ENCODE data around the gene URI1.

The URI1 gene

DNA sequence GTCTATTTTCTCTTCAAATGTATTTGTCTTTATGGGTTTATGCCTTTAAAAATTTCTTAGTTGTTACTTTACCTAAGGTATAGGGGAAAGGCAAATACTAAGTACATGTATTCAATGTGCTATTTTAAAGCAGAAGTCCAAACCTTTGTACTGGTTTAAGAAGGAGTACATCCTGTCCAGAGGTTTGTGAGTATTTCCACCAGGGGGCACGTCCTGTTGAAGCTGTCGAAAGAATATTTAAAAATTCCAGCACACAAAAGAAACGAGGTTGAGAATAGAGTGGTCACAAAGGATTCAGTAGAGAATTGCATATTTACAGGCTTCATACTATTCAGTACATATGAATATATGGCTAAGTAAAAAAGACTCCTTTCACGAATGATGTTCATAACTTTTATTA, 59.8 kb downstream of the URI1 start:
- TF ChIP-seq, protein P1, sequence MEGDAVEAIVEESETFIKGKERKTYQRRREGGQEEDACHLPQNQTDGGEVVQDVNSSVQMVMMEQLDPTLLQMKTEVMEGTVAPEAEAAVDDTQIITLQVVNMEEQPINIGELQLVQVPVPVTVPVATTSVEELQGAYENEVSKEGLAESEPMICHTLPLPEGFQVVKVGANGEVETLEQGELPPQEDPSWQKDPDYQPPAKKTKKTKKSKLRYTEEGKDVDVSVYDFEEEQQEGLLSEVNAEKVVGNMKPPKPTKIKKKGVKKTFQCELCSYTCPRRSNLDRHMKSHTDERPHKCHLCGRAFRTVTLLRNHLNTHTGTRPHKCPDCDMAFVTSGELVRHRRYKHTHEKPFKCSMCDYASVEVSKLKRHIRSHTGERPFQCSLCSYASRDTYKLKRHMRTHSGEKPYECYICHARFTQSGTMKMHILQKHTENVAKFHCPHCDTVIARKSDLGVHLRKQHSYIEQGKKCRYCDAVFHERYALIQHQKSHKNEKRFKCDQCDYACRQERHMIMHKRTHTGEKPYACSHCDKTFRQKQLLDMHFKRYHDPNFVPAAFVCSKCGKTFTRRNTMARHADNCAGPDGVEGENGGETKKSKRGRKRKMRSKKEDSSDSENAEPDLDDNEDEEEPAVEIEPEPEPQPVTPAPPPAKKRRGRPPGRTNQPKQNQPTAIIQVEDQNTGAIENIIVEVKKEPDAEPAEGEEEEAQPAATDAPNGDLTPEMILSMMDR (IDR thresholded peaks at IDR 0.05): no peak

DNA sequence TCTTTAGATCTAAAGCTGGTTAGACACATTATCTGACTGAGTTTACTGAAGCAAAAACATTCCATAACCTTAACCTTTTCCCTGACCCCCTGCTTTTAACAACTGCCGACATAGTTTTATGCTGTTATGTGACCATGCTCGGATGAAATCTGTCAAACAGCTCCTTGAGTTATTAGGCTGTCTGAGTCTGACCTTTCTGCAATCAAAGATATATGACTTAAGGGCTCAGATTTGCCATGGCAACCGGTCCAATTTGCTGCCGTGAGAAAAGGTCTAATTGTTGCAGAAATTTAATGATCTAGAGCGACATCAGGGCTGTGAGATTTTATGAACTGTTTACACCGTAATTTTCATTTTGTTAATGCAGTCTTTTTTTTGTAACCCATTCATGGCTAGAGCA, 61.8 kb downstream of the URI1 start:
- TF ChIP-seq, protein P1 (IDR thresholded peaks at IDR 0.05): no peak

DNA sequence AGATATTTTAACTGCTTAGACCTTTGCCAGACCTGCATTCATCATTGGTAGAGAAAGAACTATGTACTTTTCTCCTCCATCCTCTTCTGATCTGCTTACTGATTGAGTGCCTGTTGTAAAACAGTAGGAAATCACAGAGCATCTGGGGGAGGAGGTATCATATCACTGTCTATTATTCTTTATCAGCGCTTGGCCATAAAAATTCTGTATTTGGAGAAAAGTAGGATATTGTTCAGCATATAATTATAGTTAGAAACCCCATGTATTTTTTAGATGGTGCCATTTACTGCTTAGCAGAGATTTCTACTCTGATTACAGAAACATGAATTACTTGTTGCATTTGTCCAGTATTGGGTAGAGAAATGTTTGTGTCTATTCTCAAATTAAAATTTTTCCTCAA, 62.4 kb downstream of the URI1 start:
- TF ChIP-seq, protein P1 (IDR thresholded peaks at IDR 0.05): no peak

DNA sequence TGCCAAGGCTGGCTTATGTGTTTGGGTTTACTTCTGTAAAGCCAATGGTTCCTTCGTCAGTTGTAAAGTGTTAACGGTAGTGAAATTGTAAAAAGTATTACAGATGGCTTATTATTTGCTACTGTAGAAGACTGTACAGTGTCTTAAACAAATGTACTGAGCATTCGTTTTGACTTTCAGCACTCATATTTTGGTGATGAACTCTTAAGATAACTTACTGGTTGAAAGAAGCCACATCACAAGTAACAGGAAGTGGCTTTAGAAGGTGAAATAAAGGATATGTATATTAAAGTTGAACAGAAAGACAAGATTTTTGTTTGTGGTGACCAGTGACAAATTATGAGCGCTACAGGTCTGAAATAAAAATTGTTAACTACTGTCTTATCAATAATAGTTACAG, 64.2 kb downstream of the URI1 start:
- TF ChIP-seq, protein P1 (IDR thresholded peaks at IDR 0.05): no peak

DNA sequence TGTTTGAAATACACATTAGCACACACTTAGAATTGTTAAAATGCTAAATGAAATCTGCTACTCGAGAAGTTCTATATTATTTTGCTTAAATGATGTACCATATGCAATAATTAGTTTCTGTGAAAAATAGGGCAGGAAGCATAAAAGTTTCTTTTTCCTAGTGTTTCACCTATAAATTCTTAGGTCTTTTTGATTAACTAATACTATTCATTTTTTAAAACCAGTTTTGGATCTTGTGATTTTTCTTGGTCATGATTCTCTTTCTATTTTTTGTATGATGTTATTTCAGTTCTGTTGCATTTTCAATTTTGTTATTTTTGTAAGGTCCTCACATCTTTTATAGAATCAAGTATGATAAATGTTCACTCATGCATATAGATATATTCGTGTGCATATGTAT, 66.1 kb downstream of the URI1 start:
- TF ChIP-seq, protein P1 (IDR thresholded peaks at IDR 0.05): no peak

DNA sequence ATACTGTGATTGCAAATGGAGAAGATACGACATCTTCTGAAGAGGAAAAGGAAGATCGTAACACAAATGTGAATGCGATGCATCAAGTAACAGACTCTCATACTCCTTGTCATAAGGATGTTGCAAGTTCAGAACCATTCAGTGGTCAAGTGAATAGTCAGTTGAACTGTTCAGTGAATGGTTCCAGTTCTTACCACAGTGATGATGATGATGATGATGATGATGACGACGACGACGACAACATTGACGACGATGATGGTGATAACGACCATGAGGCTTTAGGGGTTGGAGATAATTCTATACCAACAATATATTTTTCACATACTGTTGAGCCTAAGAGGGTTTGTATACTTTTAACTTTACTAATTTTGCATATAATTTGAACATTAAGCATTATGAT, 67.0 kb downstream of the URI1 start:
- TF ChIP-seq, protein P1 (IDR thresholded peaks at IDR 0.05): no peak

DNA sequence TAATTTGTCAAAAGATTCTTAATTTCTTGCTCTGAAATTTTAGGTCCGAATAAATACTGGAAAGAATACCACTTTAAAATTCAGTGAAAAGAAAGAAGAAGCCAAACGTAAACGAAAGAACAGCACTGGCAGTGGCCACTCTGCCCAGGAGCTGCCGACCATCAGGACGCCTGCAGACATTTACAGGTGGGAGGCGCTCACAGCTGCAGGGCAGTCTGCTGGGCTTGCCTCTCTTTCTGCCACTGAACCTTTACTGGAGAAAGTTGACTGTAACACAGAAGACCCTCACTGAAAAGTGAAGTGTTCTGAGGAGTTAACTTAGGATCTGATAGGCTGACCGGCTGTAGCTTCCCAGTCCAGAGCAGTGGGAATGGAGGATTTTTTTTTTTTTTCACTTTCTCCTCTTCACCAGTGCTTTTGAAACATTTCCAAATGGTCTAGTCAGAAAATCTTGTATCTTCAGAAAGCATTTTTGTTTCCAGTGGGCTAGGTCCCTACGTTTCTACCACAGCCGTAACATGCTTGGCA, 69.1 kb downstream of the URI1 start:
- TF ChIP-seq, protein P1 (IDR thresholded peaks at IDR 0.05): no peak

DNA sequence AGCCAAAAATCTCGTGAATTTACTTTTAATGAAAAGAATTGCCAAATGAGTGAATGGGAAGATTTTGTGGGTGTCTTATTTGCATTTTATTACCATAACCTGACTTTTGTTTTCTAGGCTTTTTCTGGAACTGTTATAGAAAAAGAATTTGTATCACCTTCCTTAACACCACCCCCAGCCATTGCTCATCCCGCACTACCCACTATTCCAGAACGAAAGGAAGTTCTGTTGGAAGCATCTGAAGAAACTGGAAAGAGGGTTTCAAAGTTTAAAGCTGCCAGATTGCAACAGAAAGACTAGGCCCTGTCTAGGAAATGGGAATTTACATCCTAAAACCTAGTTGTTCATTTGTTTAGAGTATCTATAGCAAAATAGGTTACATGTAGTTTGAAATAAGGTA, 72.7 kb downstream of the URI1 start:
- TF ChIP-seq, protein P1 (IDR thresholded peaks at IDR 0.05): no peak
